HG02943 (cell line): Measurements from ENCODE around the gene SRGAP3.

ENCODE experiments used
- ATAC-seq: cut with Tn5 transposase; IDR thresholded peaks from one replicate; pipeline ENCODE4 v1.9.1; 2021; ENCODE audit warnings: mild to moderate bottlenecking, low read depth, moderate library complexity; ENCODE audit not compliant: unreplicated experiment

The SRGAP3 gene

DNA sequence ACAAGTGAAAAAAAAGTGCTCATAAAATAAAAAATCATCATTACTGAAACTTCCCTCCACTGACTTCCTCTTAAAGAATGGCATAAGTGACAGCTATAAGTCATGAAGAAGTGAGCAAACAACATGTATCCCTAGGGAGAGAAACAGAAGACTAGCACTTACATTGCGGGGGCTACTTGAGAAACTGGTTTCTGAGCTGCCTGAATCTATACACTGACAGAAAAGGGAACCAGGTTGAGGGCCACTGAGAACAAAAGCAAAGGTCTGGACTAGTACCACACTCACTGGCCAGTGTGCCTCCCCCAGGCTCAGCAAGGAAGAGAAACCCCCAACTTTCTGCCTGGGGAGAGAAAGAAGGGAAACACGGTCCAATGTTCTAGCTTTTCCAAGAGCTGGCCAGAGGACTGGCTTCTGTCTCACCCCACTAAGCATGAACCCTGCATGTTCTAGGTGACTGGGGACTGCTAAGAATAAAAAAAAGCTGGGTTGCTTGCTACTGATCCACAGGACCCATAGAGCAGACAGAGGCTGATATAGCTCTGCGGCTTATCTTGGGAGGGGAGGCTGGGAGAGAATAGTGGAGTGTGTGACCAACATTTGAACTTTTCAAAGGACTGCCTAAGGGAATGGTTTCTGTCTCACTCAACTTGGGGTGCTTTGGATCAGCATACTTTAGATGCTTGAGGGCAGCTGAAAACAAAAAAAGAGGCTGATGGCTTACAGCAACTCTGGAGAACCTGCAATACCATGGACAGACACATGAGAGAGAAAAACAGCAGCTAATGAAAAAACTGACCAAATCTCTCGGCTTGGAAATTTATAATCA is 294.3 kb downstream of the SRGAP3 start:
- peak; percentile 84 for ATAC-seq

- ATAC-seq = no peak
Measured at GRCh38 chr3:8953313-8953712, 296.1 kb downstream of the SRGAP3 start.

GRCh38 chr3:8952130-8952529 is 297.3 kb downstream of the SRGAP3 start:
- no peak for ATAC-seq

- no peak for ATAC-seq
Measured at GRCh38 chr3:8945890-8946600, 303.4 kb downstream of the SRGAP3 start.

DNA sequence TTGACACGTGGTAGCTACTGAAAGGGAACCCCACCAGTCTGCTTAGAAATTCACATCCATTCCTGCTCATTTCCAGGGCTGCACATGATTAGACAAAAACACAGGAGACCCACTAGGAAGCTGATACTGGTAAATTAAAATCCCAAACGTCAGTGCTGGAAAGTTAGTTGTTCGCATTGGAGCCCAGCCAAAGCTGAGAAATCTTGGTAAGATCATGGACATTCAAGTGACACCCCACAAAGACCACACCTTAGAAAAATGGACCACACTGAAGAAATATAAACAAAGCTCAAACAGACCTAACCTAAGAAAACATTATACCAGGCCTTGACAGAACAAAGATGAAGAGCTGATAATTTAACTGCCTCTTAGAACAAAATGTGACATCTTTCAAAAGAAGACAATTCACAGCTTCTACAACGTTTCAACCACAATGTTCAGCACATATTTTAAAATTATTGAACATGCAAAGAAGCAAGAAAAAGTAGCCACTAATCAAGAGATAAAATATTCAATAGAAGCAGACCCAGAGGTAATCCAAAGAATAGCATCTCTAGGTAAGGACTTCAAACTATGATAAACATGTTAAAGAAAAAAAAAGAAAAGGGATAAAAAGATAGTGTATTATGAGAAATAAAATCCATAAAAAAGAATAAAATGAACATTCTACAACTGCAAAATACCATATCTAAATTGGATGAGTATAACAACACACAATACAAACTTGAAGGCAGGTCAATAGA is 306.5 kb downstream of the SRGAP3 start:
- no peak for ATAC-seq

GRCh38 chr3:8942115-8942514 is 307.3 kb downstream of the SRGAP3 start:
- ATAC-seq = no peak

DNA sequence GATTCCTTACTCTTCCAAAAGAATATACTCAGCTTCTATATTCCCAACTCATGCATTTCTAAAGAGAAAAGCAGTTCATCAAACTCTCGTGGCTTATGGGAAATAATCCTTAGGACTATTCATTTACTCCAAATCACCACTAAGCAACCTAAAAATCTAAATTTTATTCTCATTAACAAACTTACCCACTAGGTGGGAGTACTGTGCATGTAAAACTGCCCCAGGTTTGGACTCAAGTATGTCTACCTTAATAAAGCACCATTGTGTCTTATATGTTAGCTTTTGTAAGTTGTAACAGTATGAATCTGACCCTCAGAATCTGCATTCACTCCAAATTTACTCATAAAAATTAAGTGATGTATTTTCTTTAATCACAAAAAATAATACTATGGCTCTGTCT is 311.4 kb downstream of the SRGAP3 start:
- no peak for ATAC-seq

DNA sequence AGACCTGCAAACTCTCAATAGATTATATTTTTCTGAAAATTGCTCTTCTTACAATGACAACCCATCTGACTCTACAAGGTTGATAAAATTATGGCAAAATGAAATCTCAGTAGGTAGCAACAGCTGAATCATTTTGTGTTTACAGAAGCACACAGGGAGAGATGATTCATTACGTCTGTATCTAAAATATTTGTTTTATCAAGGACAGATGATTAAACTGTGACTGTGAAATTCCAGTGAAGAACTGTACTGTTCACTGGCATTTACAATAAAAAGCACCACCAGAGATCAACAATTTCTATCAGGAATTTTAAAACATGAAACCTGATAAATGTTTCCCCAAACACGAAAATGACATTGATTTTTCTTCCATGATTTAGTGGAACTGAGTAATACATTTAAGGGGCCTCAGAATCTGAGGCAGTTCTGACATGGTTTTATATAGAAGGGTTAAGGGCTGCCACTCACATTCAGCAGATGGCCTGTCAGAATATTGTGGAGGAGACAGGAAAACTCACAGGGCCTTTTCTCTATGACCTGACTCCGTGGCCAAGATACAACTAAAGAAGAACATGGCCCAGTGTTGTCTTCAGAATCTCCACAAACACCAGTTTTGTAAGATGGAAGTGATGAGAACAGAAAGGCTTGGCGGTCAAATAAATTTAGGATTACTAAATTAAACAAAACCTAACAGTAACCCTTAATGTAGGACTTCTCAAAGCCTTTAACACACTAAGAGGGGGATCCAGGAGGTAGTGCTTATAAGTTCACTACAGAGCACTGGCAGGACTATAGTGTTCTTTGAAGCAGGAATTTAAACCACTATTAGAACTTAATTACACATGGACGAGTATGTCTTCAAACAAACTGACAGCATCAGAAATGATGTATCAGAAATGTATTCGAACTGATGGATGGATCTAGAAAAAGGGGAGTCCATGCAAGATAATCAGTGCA is 312.1 kb downstream of the SRGAP3 start:
- ATAC-seq = no peak

- no peak for ATAC-seq
Measured at GRCh38 chr3:8932507-8932906, 316.9 kb downstream of the SRGAP3 start.

- ATAC-seq = no peak
Measured at GRCh38 chr3:8931342-8931741, 318.1 kb downstream of the SRGAP3 start.
